GM11168 (cell line): ENCODE measurements around the gene PDE4DIP.
"Not testable (repeated sequence)": the region's sequence is repeated elsewhere in the genome, so short reads cannot be mapped to it uniquely, and the experiment has no call there.

Source experiments
- in situ Hi-C: fragments of 300-500 bp; cut with MboI; formaldehyde crosslinking; loops from one replicate; pipeline ENCODE4 v1.12.0; 2022; ENCODE audit warnings: low sequenced_read_pairs; ENCODE audit not compliant: unreplicated experiment

PDE4DIP gene

GRCh38 chr1:148844220-148844619, at the start of gene PDE4DIP:
TSS of gene PDE4DIP (plus strand) at chr1:148844428. CDS start at chr1:148844775, 347 bp downstream.
- in situ Hi-C loops = not testable (repeated sequence)

DNA sequence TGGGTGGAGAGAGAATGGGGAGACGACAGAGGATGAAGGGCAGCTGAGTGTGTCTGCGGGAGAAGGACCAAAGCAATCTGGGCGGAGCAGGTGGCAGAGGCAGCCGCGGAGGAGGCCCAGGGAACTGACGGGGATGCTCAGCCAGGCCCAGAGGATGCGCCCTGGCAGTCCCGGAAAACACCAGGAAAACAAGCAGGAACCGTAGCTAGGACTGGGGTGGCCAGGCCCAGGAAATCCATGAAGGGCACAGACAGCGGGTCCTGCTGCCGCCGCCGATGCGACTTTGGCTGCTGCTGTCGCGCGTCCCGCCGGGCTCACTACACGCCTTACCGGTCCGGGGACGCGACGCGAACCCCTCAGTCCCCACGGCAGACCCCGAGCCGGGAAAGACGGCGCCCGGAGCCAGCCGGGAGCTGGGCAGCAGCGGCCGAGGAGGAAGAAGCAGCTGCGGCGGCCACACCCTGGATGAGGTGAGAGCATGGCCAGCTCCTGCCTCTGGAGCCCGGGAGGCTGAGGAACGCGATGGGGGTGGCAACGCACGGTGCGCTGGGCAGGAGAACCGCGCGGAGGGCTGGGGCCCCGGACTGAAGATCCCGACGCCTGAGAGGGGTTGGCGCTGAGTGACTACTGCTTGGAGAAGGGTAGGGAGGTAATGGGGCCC, 35.8 kb upstream of the PDE4DIP start:
- in situ Hi-C loops = not testable (repeated sequence)

- in situ Hi-C loops = not testable (repeated sequence)
Observed at GRCh38 chr1:148808929-148809283, 35.3 kb upstream of the PDE4DIP start.

- in situ Hi-C loops = not testable (repeated sequence)
Observed at GRCh38 chr1:148822180-148822579, 22.0 kb upstream of the PDE4DIP start.

- in situ Hi-C loops = not testable (repeated sequence)
Observed at GRCh38 chr1:148823822-148824221, 20.4 kb upstream of the PDE4DIP start.

- in situ Hi-C loops = not testable (repeated sequence)
Observed at GRCh38 chr1:148825029-148825428, 19.2 kb upstream of the PDE4DIP start.

- in situ Hi-C loops = not testable (repeated sequence)
Observed at GRCh38 chr1:148828531-148828930, 15.7 kb upstream of the PDE4DIP start.

- in situ Hi-C loops = not testable (repeated sequence)
Observed at GRCh38 chr1:148828962-148829361, 15.3 kb upstream of the PDE4DIP start.

DNA sequence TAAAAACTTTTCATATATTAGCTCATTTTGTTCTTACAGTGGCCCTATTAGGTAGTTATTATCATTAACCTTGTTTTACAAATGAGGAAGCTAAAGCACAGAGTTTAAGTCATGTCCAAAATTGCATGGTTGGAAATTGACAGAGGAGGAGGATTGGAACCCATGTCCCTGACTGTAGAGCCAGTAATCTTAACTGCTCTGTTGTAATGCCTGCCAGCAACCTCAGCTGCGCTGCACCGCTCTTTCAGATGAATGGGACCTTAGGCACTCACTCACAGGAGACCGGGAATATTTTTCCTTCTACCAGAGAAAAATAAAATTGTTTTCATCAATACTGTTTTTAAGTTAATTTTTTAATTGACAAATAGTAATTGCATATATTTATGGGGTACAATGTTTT, 14.9 kb upstream of the PDE4DIP start:
- in situ Hi-C loops = not testable (repeated sequence)

DNA sequence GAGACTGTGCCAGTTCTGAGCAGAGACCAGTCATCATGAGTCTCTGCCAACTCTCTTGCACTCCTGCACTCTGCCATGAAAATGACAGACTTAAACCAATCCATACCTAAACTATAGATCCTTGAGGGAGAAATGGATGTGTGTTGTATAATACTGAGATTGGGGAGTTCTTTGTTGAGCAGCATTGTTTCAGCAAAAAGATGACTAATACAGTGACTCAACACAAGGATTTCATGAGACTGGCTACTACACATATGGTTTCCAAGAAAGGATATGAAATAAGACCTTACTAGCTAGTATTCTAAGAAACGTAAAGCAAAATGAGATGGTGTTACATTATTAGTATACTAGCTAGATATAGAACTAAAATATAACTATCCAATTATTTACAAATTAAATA, 3.0 kb upstream of the PDE4DIP start:
- in situ Hi-C loops = not testable (repeated sequence)

DNA sequence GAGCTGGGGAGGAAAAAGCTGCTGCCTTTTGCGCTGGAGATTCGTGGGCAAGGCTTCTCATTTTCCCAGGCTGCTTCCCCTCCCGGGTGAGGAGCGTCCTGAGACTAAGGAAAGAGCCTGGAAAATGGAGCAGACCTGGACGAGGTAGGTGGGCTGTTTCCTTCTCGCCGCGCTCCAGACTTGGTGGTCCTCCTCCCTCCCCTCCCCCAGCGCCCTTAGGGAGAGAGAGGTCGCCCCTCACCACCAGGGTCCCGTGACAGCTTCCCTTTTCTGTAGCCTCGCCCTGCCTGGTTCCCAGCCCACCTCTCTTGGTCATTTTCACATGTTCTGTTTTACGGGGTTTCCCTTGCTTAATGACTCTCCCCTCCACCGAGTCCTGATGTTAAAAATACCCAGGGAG, 423 bp downstream of the PDE4DIP start:
- in situ Hi-C loops = not testable (repeated sequence)

GRCh38 chr1:148845068-148845467, 840 bp downstream of the PDE4DIP start:
- in situ Hi-C loops = not testable (repeated sequence)

DNA sequence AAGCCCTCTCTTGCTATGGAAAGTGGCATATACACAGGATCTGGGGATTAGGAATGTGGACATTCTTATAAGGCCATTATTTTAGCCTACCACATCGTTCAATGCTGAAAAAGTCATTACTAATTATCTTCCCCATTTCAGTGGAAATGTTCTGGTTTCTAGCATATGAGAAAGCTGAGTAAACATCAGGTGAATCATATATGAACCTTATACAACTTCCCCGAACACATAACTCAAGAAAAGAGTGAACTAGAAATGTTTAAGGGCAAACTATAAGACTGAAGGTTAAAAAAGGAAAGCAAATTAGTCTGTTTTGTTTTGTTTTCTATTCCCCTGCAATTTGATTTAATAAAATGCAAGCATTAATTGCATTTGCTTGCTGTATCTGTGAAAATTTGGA, 6.1 kb downstream of the PDE4DIP start:
- in situ Hi-C loops = not testable (repeated sequence)

- in situ Hi-C loops = not testable (repeated sequence)
Observed at GRCh38 chr1:148850840-148851239, 6.6 kb downstream of the PDE4DIP start.

DNA sequence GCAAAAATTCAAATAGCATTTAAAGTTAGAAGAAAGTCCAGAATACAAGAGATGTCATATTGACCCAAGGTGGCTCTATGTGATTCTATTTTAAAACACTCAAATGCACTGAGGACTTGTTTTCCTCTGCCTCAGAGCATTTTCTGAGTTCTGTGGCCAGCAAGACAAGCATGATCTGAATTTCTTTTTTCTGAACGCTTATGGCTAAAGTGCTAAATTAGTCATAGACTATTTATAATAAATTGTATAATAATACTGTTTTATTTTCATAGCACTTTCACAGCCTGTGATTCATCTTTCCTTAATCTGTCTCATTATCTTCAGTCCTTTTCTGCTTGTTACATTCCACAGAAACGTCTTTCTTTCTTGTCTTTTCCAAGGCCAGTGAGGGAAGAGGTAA, 7.5 kb downstream of the PDE4DIP start:
- in situ Hi-C loops = not testable (repeated sequence)

DNA sequence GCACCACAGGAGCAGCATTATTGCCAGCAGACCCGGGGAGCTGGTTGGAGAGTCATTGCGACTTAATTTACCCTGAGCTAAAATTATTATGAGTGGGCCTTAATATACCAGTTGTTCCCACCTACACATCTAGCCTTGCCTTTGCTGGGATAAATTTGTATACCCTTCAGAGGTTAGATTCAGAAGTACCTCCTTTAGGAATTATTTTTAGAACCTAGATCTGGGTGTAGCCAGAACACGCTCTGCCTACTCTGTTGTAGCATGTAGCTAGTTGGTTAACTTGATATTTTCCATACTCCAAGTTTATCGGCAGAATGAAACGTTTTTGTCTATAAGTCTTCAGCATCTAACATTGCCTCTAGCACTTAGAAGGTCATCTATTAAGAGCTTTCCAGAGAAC, 9.1 kb downstream of the PDE4DIP start:
- in situ Hi-C loops = not testable (repeated sequence)

- in situ Hi-C loops = not testable (repeated sequence)
Observed at GRCh38 chr1:148854063-148854462, 9.8 kb downstream of the PDE4DIP start.

GRCh38 chr1:148855367-148855766, 11.1 kb downstream of the PDE4DIP start:
- in situ Hi-C loops = not testable (repeated sequence)

- in situ Hi-C loops = not testable (repeated sequence)
Observed at GRCh38 chr1:148860049-148860448, 15.8 kb downstream of the PDE4DIP start.

DNA sequence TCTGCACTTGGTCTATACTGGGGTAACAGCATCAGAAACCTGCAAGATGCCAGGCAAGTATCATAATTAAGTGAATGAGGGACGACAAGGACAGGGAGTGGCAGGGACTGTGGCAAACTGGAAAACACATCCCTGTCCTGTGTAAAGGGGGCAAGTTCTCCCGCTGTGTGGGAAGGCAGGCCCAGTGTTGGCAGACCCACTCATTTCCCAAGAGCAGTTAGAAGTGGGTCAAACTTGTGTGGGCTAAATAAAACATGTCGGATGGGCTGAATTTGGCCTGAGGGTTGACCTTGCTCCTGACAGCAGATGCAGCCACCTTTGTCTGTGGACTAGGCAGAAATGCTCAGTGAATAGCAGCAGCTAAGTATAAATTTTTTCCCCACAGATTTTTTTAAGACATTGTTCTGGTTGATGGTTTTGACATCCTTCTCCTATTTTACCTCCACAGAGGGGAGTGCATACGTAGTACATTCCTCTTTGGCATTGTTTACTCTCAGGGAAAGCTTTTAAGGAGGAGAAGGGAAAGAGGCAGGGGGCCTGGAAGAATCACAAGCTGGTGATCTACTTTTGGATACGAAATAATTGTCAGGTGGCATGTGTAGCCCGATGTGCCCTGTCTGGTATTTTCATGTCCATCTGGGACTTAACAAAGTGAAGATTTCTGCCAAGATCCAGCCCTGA, 16.5 kb downstream of the PDE4DIP start:
- in situ Hi-C loops = not testable (repeated sequence)

DNA sequence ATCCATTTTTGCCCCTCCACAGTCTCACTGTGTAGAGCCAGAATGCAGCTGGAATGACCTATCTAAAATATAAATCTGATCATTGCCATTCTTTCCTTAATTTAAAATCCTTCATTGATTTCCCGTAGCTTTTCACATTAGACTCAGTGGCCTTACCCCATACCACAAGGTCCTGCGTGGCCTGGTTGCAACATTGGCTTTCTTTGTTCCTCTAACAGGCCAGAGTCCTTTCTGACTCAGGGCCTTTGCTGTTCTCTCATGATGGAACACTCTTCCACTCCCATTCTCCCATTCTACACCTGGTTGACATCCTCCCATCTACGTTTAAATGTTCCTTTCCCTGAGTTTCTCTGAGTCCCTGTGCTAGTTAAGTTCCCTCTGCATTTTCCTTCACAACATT, 18.4 kb downstream of the PDE4DIP start:
- in situ Hi-C loops = not testable (repeated sequence)
